A549 (cell line): ENCODE measurements around the gene DHX35.

ENCODE experiments used
- CEBPB ChIP-seq, 2 experiments: fragments of >200 bp in 1 of 2; sonication (Bioruptor Twin) in 1 of 2; formaldehyde crosslinking in 1 of 2; IDR thresholded peaks; 2 replicates each; pipeline ENCODE4 v1.6.1; 2012 to 2016
- CTCF ChIP-seq: fragments of >200 bp; sonication (Bioruptor Twin); formaldehyde crosslinking; IDR thresholded peaks from 3 replicates; pipeline ENCODE4 v1.5.1; 2016

GRCh38 chr20:38927902-38928578 is 34.1 kb upstream of the DHX35 start:
- no peak for TF ChIP-seq CEBPB (IDR thresholded peaks at IDR 0.05)
- no peak for TF ChIP-seq CTCF
